ENCODE data around the gene TMEM129.

TMEM129 gene

GRCh38 chr4:1757836-1758235 is 36.7 kb upstream of the TMEM129 start:
- DNase-seq, result no peak

DNA sequence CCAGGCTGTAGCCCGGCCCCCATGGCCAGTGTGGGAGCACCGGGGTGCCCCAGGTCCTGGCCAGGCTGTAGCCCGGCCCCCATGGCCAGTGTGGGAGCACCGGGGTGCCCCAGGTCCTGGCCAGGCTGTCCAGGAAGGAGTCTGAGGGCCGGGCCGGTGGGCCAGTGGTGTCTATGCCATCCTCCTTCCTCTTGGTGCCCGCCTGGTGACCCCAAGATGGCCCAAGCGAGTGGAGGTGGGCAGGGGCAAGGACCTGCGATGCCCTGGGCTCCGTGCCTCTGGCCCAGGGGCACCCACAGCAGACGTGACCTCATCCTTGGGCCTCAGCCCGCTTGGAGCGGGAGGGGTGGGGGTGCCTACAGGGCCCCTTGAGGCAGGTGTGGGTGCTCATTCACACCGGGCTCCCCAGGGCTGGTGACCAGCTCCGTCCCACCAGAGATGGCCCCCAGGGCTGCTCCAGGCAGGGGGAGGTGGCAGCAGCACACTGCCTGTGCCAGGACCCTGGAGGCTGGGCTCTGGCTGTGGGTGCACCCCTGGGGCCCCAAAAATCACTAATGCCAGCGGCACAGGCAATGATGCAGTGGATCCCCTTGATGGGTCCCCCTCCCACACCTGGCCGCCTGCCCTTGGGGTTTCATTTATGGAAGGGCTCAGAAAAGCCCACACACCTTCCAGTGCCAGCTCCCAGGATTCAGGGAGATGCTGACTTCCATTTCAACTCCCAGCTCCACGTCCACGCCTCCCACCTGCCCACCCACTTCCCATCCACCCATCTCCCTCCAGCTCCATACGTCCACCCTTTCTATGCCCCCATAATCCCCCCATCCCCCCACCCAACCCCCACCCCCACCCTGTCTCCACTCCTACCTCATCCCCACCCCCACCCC is 36.0 kb upstream of the TMEM129 start:
- no peak for DNase-seq

GRCh38 chr4:1756079-1756478 is 35.0 kb upstream of the TMEM129 start:
- DNase-seq, result no peak

- DNase-seq, result no peak
Measured at GRCh38 chr4:1755297-1755696, 34.2 kb upstream of the TMEM129 start.

- no peak for DNase-seq
Measured at GRCh38 chr4:1754336-1754735, 33.2 kb upstream of the TMEM129 start.

DNA sequence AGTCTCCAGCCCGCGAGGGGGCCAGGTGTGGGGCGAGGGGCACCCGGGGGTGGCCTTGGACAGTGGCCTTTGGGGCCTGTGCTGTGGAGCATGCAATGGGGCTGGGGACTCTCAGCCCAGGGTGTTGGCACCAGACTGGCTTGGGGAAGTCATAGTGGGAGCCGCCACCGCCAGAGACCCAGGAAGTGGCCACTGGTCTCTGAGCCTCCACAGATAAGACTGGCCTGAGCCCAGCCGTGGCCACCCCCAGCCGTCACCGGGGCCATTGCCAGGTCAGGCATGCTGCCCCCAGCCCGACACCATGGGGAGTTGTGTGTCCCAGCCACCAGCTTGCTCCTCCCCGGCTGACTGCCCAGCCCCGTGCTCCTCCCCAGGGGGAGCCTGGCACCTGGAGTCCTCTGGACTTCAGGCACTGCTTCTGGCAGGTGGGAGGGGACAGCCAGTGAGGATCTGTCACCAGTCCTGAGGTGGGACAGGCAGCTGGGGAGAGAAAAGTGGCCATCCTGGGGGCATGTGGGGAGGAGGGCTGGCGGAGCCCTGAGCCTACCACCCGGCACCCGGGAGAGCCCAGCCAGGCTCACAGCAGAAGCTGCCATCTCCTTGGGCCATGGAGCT is 32.7 kb upstream of the TMEM129 start:
- DNase-seq, result no peak

DNA sequence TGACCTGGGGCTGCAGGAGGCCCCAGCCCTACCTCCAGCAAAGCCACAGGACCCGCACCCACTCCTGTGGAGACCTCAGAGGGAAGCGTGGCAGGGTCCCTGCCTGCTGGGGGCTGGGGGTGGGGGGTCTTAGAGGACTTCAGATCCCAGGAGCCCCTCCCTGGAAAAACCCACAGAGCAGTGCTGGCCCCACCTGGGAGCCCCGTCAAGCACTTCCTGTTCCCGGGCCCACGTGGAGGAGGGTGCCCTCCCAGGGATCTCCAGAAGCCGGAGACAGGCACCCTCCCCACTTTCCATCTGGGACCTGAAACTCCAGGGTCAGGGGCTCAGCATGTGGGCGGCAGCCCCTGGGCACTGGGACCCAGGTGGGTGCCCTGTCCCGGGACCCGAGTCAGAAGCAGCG is 32.2 kb upstream of the TMEM129 start:
- DNase-seq, result no peak

GRCh38 chr4:1752284-1753041 is 31.3 kb upstream of the TMEM129 start:
- DNase-seq, result peak; percentile 13

DNA sequence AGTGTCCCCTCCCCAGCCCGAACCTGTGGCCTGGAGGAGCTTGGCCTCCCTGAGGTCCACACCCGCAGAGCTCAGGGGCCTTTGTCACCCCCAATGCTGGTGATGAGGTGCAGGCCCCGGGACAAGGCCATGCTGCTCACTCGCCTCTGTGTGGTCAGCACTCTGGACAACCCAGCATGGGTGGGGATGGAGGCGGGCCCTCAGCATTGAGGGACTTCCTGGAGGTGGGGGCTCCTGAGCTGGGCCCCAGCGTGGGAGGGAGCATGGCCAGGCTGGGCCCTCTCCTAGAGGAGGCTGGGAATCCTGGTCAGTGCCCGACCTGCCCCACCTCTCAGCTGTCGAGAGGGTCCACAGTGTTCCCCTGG is 30.8 kb upstream of the TMEM129 start:
- no peak for DNase-seq

DNA sequence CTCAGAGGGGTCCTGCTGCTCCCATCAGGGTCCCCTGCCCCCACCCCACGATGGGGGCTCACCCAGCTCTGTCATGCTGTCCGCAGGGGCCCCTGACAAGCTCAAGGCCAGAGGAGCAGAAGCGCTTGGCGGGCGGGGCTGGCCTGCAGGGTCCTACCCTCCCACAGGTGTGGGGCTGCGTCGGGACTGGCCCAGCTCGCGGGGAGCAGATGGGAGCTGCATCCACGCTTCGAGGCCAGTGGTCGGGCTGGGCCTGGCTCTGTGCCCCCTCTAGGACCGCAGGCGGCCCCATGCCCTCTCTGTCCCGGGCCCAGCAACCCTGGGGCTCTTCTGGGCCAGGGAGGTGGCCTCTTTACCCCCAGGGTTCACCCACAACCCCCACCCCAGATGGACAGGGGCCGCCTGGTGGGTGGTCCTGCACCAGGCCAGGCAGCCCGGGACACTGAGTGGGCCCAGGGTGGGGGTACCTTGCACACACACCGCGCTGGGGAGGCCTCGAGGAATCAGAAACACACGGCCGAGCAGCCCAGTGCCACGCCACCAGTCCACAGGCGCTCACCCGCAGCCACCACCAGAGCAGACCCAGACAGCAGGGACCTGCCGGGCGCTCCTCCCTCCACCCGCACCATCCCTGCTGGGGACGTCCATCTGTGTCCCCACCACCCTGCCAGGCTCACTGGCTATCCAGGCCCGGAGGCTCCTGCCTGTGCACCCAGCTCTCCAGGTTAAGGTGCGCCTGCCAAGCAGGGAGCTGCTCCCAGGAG is 30.2 kb upstream of the TMEM129 start:
- no peak for DNase-seq

DNA sequence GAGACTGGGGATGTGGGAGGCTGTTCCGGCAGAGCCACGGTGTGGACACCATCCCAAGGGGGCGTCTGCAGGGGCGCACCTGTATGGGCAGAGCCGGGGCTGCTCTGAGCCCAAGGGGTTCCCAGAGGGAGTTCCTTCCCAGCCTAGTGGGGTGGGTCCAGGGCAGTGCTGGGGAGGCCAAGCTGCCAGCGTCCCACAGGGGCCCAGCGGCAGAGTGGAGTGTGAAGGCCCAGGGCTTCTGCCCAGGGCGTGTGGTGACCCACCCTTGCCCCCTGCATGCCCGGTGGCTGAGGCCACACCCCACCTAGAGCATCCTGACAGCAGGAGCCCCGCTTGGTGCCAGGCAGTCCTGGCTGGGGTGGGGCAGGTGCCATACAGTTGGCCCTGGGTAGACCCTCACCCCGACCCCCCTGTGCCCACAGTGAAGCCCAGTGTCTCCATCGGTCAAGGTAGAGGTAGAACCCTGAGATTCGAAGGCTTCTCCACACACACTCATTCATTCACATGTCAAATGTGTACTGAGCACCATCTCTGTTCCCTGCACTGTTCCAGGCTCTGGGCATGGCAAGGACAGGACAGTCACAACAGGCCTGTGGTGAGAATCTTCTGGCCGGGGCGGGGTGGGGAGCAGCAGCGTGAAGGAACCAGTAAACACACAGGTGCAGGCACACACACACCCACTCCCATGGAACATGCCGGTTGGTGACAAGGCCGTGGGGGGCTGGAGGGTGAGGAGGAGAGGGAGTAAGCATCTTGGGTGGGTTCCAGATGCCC is 29.4 kb upstream of the TMEM129 start:
- DNase-seq, result no peak

DNA sequence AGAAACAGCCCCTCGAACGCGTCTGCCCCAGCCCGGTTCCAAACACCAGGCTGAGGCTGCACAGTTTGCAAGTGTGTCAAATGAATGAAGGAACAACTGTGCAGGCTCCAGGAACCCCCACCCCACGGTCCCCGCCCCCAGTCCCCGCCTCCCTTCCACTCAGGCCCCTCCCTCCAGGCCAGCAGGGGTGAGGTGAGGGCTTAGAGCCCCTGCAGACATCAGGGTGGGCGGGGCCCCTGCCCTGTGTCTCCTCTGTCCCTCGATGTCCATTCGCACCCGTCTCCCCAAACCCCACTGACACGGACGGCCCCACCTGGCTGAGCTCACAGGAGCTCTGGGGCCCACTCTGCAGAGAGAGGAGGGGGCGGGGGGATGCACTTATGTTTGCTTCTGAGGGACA is 28.7 kb upstream of the TMEM129 start:
- DNase-seq, result no peak

GRCh38 chr4:1749370-1749769 is 28.2 kb upstream of the TMEM129 start:
- no peak for DNase-seq

GRCh38 chr4:1748465-1748995 is 27.4 kb upstream of the TMEM129 start:
- DNase-seq, result peak; percentile 64

- DNase-seq, result no peak
Measured at GRCh38 chr4:1747603-1747967, 26.5 kb upstream of the TMEM129 start.

GRCh38 chr4:1746919-1747602 is 25.9 kb upstream of the TMEM129 start:
- DNase-seq, result no peak

DNA sequence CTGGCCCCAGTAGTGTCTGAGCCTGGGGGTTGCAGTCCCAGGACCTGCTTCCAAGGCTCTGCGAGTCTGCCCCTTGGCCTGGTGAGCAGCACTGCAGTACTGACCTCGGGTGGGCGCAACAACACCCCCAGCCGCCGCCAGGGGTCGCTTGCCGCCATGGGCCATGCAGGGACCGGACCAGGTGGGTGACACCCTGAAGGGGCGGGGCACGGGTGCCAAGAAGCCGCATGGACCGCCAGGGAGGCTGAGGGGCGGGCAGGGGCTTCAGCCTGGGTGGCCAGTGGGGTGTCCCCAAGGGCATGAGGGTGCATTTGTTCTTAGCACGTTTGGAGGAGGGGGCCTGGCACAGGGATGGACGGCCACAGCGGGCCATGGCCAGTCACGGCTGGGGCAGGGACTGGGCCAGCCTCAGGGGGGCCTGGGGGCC is 25.2 kb upstream of the TMEM129 start:
- DNase-seq, result peak; percentile 78

DNA sequence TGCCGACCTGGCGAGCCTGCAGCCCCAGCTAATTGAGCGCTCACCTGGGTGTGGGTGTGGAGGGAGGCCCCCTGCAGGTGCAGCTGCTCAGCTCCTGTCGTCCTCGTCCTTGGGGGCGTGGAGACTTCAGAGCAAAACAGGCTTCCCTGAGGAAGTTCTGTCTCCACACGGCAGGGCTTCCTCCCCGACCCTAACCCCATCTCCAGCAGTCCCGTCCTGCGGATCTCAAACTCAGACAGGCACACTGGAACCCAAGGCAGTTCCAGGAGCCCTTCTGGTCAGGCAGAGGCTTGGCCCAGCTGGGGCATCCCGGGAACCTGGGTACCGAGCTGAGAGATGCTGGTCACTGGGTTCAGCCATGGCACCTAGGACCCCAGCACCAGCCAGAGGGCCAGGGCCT is 24.6 kb upstream of the TMEM129 start:
- no peak for DNase-seq

GRCh38 chr4:1745165-1745564 is 24.0 kb upstream of the TMEM129 start:
- DNase-seq, result no peak

GRCh38 chr4:1744552-1744951 is 23.4 kb upstream of the TMEM129 start:
- no peak for DNase-seq

DNA sequence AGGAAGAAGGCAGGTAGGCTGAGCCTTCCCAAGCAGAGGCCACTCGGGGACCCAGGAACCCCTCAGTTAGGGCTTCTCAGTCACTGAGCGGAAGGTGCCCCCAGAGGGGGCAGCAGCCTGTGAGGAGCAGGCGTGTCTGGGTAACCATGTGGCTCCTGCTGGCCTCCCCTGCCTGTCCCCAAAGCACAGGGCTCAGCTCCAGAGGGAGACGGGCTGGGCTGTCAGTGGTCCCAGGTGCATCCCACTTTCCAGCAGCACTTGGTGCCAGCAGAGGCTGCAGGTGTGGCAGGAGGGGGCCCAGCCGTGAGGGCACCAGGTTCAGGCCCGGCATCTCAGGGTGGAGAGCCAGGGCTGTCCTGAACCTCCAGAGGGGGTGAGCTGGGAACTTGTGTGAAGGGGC is 22.9 kb upstream of the TMEM129 start:
- DNase-seq, result no peak
